ENCODE measurements around the gene OR4D2. TPM values are rescaled to one million over a fixed set of nuclear protein-coding genes. Genes with fewer than 3 reads are reported as not detected.
"Not testable (repeated sequence)": the region's sequence is repeated elsewhere in the genome, so short reads cannot be mapped to it uniquely, and the experiment has no call there.

OR4D2 gene
- not detected in 2 replicates for total RNA-seq

DNA sequence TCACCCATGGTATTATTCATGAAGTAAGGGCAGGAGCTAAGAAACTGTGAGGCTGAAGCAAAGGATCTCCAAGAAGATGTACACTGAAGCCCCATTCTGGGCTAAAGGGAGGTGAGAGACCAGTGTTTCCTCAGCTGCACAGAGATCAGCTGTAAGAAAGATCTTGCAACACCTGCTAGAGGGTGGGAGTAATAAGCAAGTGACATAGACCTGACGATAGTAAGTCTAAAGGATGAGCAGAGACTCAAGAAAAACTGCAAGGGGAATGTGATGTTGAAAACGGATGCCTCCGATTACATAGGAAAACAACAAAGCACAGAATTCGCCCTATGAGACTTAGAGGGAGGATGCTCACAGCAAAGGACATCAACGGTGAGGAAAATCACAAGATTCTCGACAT is at the start of gene OR4D2:
Gene OR4D2, plus strand, starts transcription at position 301 of the 400 bp plus-strand sequence. CDS start 2,674 bp downstream, outside the sequence.
- Mint-ChIP-seq H3K36me3 (ENCODE audit: low read depth) (no peaks in the 10 kb centered on the region), H3K27me3 (ENCODE audit: insufficient read depth) (peaks cover 41% of the 10 kb centered on the region), H3K4me1 (ENCODE audit: low read depth) (peaks cover 22% of the 10 kb centered on the region), H3K4me3 (no peak within 1 kb of the TSS), H3K9me3 (no peaks in the 10 kb centered on the region), H3K27ac (no peak within 1 kb of the TSS)
- intact Hi-C loops (cut with micrococcal nuclease), result no loop called here
- DNase-seq (ENCODE audit: low spot score), result no peak

GRCh38 chr17:58117382-58117781 is 49.4 kb upstream of the OR4D2 start:
- H3K4me3 Mint-ChIP-seq, result no peak overlapping the region
- intact Hi-C loops (cut with micrococcal nuclease), result no loop called here

GRCh38 chr17:58119491-58119890 is 47.3 kb upstream of the OR4D2 start:
- Mint-ChIP-seq H3K9me3 (no peaks in the 10 kb centered on the region), H3K36me3 (ENCODE audit: low read depth) (no peaks in the 10 kb centered on the region), H3K4me1 (ENCODE audit: low read depth) (no peaks in the 10 kb centered on the region), H3K4me3 (no peak overlapping the region), H3K27ac (no peak overlapping the region), H3K27me3 (ENCODE audit: insufficient read depth) (peaks cover 11% of the 10 kb centered on the region)
- no peak for DNase-seq (ENCODE audit: low spot score)
- intact Hi-C loops (cut with micrococcal nuclease), result no loop called here

More at GRCh38 chr17:58117382-58117781, 49.4 kb upstream of the OR4D2 start:
- H3K4me1 Mint-ChIP-seq (ENCODE audit: low read depth), result peaks cover 6% of the 10 kb centered on the region
- H3K36me3 Mint-ChIP-seq (ENCODE audit: low read depth), result no peaks in the 10 kb centered on the region
- peaks cover 11% of the 10 kb centered on the region for H3K27me3 Mint-ChIP-seq (ENCODE audit: insufficient read depth)
- H3K9me3 Mint-ChIP-seq, result no peaks in the 10 kb centered on the region
- H3K27ac Mint-ChIP-seq, result no peak overlapping the region
- DNase-seq (ENCODE audit: low spot score), result no peak

DNA sequence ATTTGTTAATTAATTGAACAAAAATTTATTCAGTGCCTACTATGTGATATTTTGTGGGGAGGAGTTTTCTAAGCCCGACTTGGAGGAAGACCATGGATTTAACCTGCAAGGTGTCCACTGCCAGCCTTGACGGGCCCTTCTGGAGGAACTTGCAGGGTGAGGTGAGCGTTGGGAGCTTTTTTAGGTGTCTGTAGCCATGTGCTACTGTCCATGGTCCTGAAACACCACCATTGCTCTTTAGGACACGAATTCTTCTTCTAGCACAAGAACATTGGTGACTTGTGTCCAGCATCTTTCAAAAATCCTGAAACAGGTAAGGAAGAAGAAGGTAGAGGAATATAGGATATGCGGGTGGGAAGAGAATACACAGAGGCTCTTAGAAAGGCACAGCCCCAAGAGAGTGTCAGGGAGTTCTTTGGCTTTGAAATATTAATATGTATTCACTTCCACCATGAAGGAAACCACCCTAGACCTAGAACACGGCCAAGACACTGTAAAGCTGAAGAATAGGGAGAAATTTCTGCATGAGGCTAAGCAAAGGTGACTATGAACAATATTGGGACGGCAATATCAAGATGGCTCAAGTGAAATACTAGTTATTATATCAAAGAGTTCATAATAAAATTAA is 46.5 kb upstream of the OR4D2 start:
- peaks cover 9% of the 10 kb centered on the region for H3K27me3 Mint-ChIP-seq (ENCODE audit: insufficient read depth)
- H3K36me3 Mint-ChIP-seq (ENCODE audit: low read depth), result no peaks in the 10 kb centered on the region
- H3K4me1 Mint-ChIP-seq (ENCODE audit: low read depth), result no peaks in the 10 kb centered on the region
- no peak overlapping the region for H3K4me3 Mint-ChIP-seq
- no peaks in the 10 kb centered on the region for H3K9me3 Mint-ChIP-seq
- no peak overlapping the region for H3K27ac Mint-ChIP-seq
- DNase-seq (ENCODE audit: low spot score), result peak; percentile 33
- intact Hi-C loops (cut with micrococcal nuclease), result no loop called here

DNA sequence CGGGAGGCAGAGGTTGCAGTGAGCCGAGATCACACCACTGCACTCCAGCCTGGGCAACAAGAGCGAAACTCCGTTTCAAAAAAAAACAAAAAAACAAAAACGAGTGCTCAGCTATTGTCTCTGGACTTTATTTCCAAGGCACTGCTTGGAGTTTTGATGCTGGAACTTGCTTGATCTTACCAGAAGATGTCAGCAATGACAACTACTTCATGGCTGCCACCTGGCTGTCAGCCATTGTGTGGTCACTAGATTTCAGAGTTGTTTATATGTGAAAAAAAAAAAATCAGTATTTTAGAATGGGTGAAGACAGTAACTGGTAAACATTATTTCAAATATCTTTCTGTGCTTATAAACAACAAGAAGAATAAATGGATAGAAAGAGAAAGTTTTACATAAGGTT is 44.9 kb upstream of the OR4D2 start:
- Mint-ChIP-seq H3K4me1 (ENCODE audit: low read depth) (no peaks in the 10 kb centered on the region), H3K27me3 (ENCODE audit: insufficient read depth) (peaks cover 13% of the 10 kb centered on the region), H3K9me3 (no peaks in the 10 kb centered on the region), H3K27ac (no peak overlapping the region), H3K36me3 (ENCODE audit: low read depth) (no peaks in the 10 kb centered on the region), H3K4me3 (no peak overlapping the region)
- peak; percentile 29 for DNase-seq (ENCODE audit: low spot score)
- intact Hi-C loops (cut with micrococcal nuclease), result loop anchor here (1.0 kb wide), 1 partner anchor 50 kb away; no protein-coding TSS in a partner anchor

GRCh38 chr17:58127846-58128245 is 38.9 kb upstream of the OR4D2 start:
- Mint-ChIP-seq H3K4me1 (ENCODE audit: low read depth) (no peaks in the 10 kb centered on the region), H3K9me3 (no peaks in the 10 kb centered on the region), H3K27me3 (ENCODE audit: insufficient read depth) (peaks cover 19% of the 10 kb centered on the region), H3K27ac (no peak overlapping the region), H3K4me3 (no peak overlapping the region), H3K36me3 (ENCODE audit: low read depth) (no peaks in the 10 kb centered on the region)
- intact Hi-C loops (cut with micrococcal nuclease), result no loop called here
- DNase-seq (ENCODE audit: low spot score), result no peak

DNA sequence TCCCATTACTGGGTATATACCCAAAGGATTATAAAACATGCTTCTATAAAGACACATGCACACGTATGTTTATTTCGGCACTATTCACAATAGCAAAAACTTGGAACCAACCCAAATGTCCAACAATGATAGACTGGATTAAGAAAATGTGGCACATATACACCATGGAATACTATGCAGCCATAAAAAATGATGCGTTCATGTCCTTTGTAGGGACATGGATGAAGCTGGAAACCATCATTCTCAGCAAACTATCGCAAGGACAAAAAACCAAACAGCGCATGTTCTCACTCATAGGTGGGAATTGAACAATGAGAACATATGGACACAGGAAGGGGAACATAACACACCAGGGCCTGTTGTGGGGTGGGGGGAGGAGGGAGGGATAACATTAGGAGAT is 34.1 kb upstream of the OR4D2 start:
- H3K4me1 Mint-ChIP-seq (ENCODE audit: low read depth); H3K27ac Mint-ChIP-seq; intact Hi-C loops (cut with micrococcal nuclease); H3K36me3 Mint-ChIP-seq (ENCODE audit: low read depth); H3K4me3 Mint-ChIP-seq; H3K9me3 Mint-ChIP-seq; DNase-seq (ENCODE audit: low spot score): not testable (repeated sequence)
- H3K27me3 Mint-ChIP-seq (ENCODE audit: insufficient read depth), result peaks cover 34% of the 10 kb centered on the region

DNA sequence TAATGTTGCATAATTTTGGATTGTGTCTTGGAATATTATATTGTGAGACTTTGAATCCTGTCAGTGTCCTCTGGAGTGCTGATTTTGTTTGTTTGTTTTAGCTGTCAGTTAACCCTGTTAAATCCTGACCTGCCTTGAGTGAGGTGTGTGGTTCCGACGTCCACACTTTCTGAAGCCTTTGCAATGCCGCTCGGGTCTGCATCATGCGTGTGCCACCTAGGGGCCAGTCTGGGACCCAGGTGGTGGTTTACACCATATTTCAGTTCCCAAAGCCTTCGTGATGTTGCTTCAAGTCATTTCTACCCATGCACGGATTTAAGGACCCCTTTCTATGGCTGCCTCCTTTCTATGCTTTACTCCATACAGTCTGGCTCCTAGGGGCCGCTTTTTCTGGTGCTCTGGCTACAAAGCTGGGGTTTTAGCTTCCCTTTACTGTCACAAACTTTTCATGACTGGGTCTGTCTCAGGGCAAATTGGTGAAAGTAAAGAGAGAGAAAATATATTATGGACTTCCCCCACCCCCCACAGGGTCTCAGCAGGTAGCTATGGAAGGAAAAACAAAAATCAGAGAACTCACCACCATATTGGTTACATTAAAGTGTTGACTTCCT is 30.0 kb upstream of the OR4D2 start:
- H3K9me3 Mint-ChIP-seq, result peaks cover 6% of the 10 kb centered on the region
- H3K27me3 Mint-ChIP-seq (ENCODE audit: insufficient read depth), result peaks cover 36% of the 10 kb centered on the region
- no peaks in the 10 kb centered on the region for H3K36me3 Mint-ChIP-seq (ENCODE audit: low read depth)
- no peak for DNase-seq (ENCODE audit: low spot score)
- no peak overlapping the region for H3K27ac Mint-ChIP-seq
- intact Hi-C loops (cut with micrococcal nuclease), result no loop called here
- H3K4me1 Mint-ChIP-seq (ENCODE audit: low read depth), result no peaks in the 10 kb centered on the region
- no peak overlapping the region for H3K4me3 Mint-ChIP-seq

DNA sequence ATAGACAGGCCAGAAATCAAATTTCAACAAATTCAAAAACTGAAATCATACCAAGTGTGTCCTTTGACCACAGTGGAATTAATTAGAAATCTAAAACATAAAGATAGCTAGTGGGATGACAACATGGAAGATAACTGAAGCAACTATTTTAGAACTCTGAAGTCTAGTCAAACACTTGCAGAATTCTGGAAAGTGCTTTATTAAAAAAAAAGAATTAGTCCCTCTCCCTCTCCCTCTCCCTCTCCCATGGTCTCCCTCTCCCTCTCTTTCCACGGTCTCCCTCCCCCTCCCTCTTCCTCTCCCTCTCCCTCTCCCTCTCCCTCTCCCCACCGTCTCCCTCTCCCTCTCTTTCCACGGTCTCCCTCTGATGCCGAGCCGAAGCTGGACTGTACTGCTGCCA is 25.3 kb upstream of the OR4D2 start:
- Mint-ChIP-seq H3K27ac (no peak overlapping the region), H3K9me3 (peaks cover 26% of the 10 kb centered on the region), H3K4me1 (ENCODE audit: low read depth) (no peaks in the 10 kb centered on the region), H3K36me3 (ENCODE audit: low read depth) (peaks cover 2% of the 10 kb centered on the region), H3K4me3 (no peak overlapping the region), H3K27me3 (ENCODE audit: insufficient read depth) (peaks cover 35% of the 10 kb centered on the region)
- intact Hi-C loops (cut with micrococcal nuclease), result no loop called here
- DNase-seq (ENCODE audit: low spot score), result no peak

- H3K4me3 Mint-ChIP-seq; H3K27ac Mint-ChIP-seq; H3K4me1 Mint-ChIP-seq (ENCODE audit: low read depth); DNase-seq (ENCODE audit: low spot score); H3K36me3 Mint-ChIP-seq (ENCODE audit: low read depth); intact Hi-C loops (cut with micrococcal nuclease): not testable (repeated sequence)
- Mint-ChIP-seq H3K27me3 (ENCODE audit: insufficient read depth) (peaks cover 27% of the 10 kb centered on the region), H3K9me3 (peaks cover 27% of the 10 kb centered on the region)
Measured at GRCh38 chr17:58143335-58143734, 23.4 kb upstream of the OR4D2 start.

GRCh38 chr17:58144801-58145200 is 22.0 kb upstream of the OR4D2 start:
- H3K9me3 Mint-ChIP-seq, result peaks cover 27% of the 10 kb centered on the region
- intact Hi-C loops (cut with micrococcal nuclease), result no loop called here
- H3K27me3 Mint-ChIP-seq (ENCODE audit: insufficient read depth), result peaks cover 31% of the 10 kb centered on the region
- no peak for DNase-seq (ENCODE audit: low spot score)
- H3K4me1 Mint-ChIP-seq (ENCODE audit: low read depth), result no peaks in the 10 kb centered on the region
- no peak overlapping the region for H3K4me3 Mint-ChIP-seq
- peaks cover 2% of the 10 kb centered on the region for H3K36me3 Mint-ChIP-seq (ENCODE audit: low read depth)
- no peak overlapping the region for H3K27ac Mint-ChIP-seq

DNA sequence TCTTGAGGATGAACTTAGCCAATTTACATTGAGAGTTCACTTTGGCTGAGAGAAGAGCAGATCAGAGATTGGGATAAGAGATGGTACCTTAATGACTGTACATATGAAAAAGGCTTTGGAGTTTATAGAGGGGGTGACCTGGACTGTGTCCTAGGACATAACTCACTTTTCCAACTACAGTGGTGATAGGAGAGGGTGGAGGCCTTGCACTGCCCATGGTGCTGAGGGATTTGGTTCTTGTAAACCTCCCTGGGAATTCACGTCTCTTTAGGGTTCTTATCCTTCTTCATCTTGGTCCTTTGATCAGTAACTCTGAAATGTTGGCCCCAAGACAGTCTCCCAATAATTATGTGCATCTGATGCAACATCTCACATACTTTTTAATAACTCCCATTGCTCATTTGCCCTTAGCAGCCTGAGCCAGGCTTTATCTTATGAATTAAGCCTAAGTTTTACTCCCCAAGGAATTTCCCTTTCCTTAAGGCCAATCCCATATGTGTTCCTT is 18.8 kb upstream of the OR4D2 start, which contains the start of gene OR4D1:
Gene OR4D1, plus strand, starts transcription at position 455 of the 505 bp plus-strand sequence. CDS start 6,770 bp downstream, outside the sequence.
- Mint-ChIP-seq H3K27me3 (ENCODE audit: insufficient read depth) (peaks cover 33% of the 10 kb centered on the region), H3K4me1 (ENCODE audit: low read depth) (peaks cover 13% of the 10 kb centered on the region), H3K36me3 (ENCODE audit: low read depth) (peaks cover 2% of the 10 kb centered on the region), H3K9me3 (peaks cover 27% of the 10 kb centered on the region), H3K27ac (no peak within 1 kb of the TSS), H3K4me3 (no peak within 1 kb of the TSS)
- DNase-seq (ENCODE audit: low spot score), result no peak
- intact Hi-C loops (cut with micrococcal nuclease), result no loop called here

GRCh38 chr17:58148609-58149008 is 18.2 kb upstream of the OR4D2 start:
- Mint-ChIP-seq H3K4me1 (ENCODE audit: low read depth) (peaks cover 20% of the 10 kb centered on the region), H3K36me3 (ENCODE audit: low read depth) (peaks cover 2% of the 10 kb centered on the region), H3K27ac (no peak overlapping the region), H3K9me3 (peaks cover 27% of the 10 kb centered on the region), H3K27me3 (ENCODE audit: insufficient read depth) (peaks cover 33% of the 10 kb centered on the region), H3K4me3 (no peak overlapping the region)
- intact Hi-C loops (cut with micrococcal nuclease), result no loop called here
- DNase-seq (ENCODE audit: low spot score), result no peak

Measured in activated T-helper 1 cell treated with anti-CD3 and anti-CD28 coated beads, Interleukin-12 subunit alpha, Interleukin-12 subunit beta, Interleukin-2, Interleukin-4 antibody, amounts not matched to agents 30 ng/mL and 10 ng/mL and 1 ng/mL, durations not matched to agents 14 hours and 24 hours and 36 hours (primary cell).